GM23338 (cell line): ENCODE measurements around the gene EML4. TPM values are rescaled to one million over a fixed set of nuclear protein-coding genes. Genes with fewer than 3 reads are reported as not detected.

ENCODE experiments used
- ATAC-seq: fragments of 200-7000 bp; cut with Tn5 transposase; 3 replicates; pipeline ENCODE4 v1.9.1; 2020
- DNase-seq: peaks from one replicate; pipeline ENCODE4 v3.0.0-alpha.2; 2015; ENCODE audit warnings: low spot score
- H2AFZ ChIP-seq: fragments of 200-600 bp; sonication (generic); 2 replicates; pipeline ENCODE4 v1.8.0; 2016; ENCODE audit warnings: antibody characterized with exemption, mild to moderate bottlenecking, moderate library complexity
- H3F3A ChIP-seq: fragments of 200-600 bp; sonication (generic); replicated peaks from 2 replicates; pipeline ENCODE4 v1.8.0; 2017; ENCODE audit warnings: antibody characterized with exemption, mixed run types, low read depth
- H3K27ac ChIP-seq: fragments of 200-600 bp; sonication (generic); 2 replicates; pipeline ENCODE4 v1.6.1; 2016; ENCODE audit warnings: low read depth
- H3K27me3 ChIP-seq: fragments of 200-600 bp; sonication (generic); 2 replicates; pipeline ENCODE4 v1.8.0; 2016; ENCODE audit warnings: mild to moderate bottlenecking, mixed run types, moderate library complexity; ENCODE audit not compliant: insufficient read depth
- H3K36me3 ChIP-seq: fragments of 200-600 bp; sonication (generic); 2 replicates; pipeline ENCODE4 v1.8.0; 2016; ENCODE audit warnings: mild to moderate bottlenecking; ENCODE audit not compliant: insufficient read depth
- H3K4me1 ChIP-seq: fragments of 200-600 bp; sonication (generic); 2 replicates; pipeline ENCODE4 v1.8.0; 2016; ENCODE audit warnings: mild to moderate bottlenecking, moderate library complexity; ENCODE audit not compliant: insufficient read depth
- H3K4me2 ChIP-seq: fragments of 200-600 bp; sonication (generic); 2 replicates; pipeline ENCODE4 v1.7.1; 2017; ENCODE audit warnings: mixed run types
- H3K4me3 ChIP-seq: fragments of 200-600 bp; sonication (generic); 2 replicates; pipeline ENCODE4 v1.6.1; 2016; ENCODE audit warnings: mixed run types
- H3K79me2 ChIP-seq: fragments of 200-600 bp; sonication (generic); replicated peaks from 2 replicates; pipeline ENCODE4 v1.8.0; 2017; ENCODE audit warnings: mild to moderate bottlenecking; ENCODE audit not compliant: insufficient read depth
- H3K9me2 ChIP-seq: fragments of 200-600 bp; sonication (generic); 2 replicates; pipeline ENCODE4 v1.8.0; 2017; ENCODE audit not compliant: insufficient read depth
- H4K20me1 ChIP-seq: fragments of 200-600 bp; sonication (generic); replicated peaks from 2 replicates; pipeline ENCODE4 v1.8.0; 2017; ENCODE audit warnings: mild to moderate bottlenecking; ENCODE audit not compliant: insufficient read depth
- H3K27ac Mint-ChIP-seq: 2 replicates; pipeline ENCODE4 v1.8.0; 2020; ENCODE audit warnings: inconsistent platforms, mild to moderate bottlenecking, moderate library complexity, mixed read lengths
- H3K27me3 Mint-ChIP-seq: 3 replicates; pipeline ENCODE4 v1.8.0; 2022; ENCODE audit warnings: low read depth, mild to moderate bottlenecking, moderate library complexity, mixed read lengths, inconsistent platforms; ENCODE audit not compliant: insufficient read depth, poor library complexity
- H3K36me3 Mint-ChIP-seq: 3 replicates; pipeline ENCODE4 v1.8.0; 2021; ENCODE audit warnings: low read depth, mild to moderate bottlenecking, inconsistent platforms, moderate library complexity, mixed read lengths
- H3K4me1 Mint-ChIP-seq: 3 replicates; pipeline ENCODE4 v1.8.0; 2020; ENCODE audit warnings: mild to moderate bottlenecking, inconsistent platforms, mixed read lengths
- H3K4me3 Mint-ChIP-seq: 3 replicates; pipeline ENCODE4 v1.8.0; 2021; ENCODE audit warnings: moderate library complexity, mild to moderate bottlenecking, inconsistent platforms, mixed read lengths
- H3K9me3 Mint-ChIP-seq: 3 replicates; pipeline ENCODE4 v1.8.0; 2020; ENCODE audit warnings: moderate library complexity, mild to moderate bottlenecking, inconsistent platforms, mixed read lengths
- ETS1 ChIP-seq: IDR thresholded peaks from 2 replicates; pipeline ENCODE4 v1.6.1; 2016; ENCODE audit warnings: antibody characterized with exemption
- EZH2 ChIP-seq: fragments of 200-600 bp; sonication (generic); IDR thresholded peaks from one replicate; pipeline ENCODE4 v1.8.0; 2017; ENCODE audit warnings: antibody characterized with exemption, mild to moderate bottlenecking, low read depth; ENCODE audit not compliant: unreplicated experiment
- JUNB ChIP-seq: IDR thresholded peaks from one replicate; pipeline ENCODE4 v1.6.1; 2016; ENCODE audit warnings: antibody characterized with exemption; ENCODE audit not compliant: unreplicated experiment
- POLR2AphosphoS5 ChIP-seq: IDR thresholded peaks from 2 replicates; pipeline ENCODE4 v1.6.1; 2016; ENCODE audit warnings: antibody characterized with exemption, low read depth
- REST ChIP-seq: IDR thresholded peaks from one replicate; pipeline ENCODE4 v1.6.1; 2018; ENCODE audit warnings: antibody characterized with exemption; ENCODE audit not compliant: unreplicated experiment
- ZNF114 ChIP-seq: fragments of 250-450 bp; sonication (Bioruptor Pico); IDR thresholded peaks from 2 replicates; pipeline ENCODE4 v1.5.0; 2020; ENCODE audit warnings: mild to moderate bottlenecking, moderate library complexity
- ZNF331 ChIP-seq: fragments of 250-450 bp; sonication (Bioruptor Pico); IDR thresholded peaks from 2 replicates; pipeline ENCODE4 v1.5.0; 2020; ENCODE audit warnings: low read depth, mild to moderate bottlenecking, moderate library complexity
- polyA plus RNA-seq: library from polyadenylated mRNA; unstranded; fragments of >200 nt; fragmentation: Nextera tagmentation; extraction: Ambion mirVana; gene quantifications from 2 replicates; pipeline ENCODE4 v1.2.1, GENCODE V29; 2016
- total RNA-seq: library from RNA; depleted of rRNA; stranded (reverse); fragments of >200 nt; shearing (Covaris generic); gene quantifications from 2 replicates; pipeline ENCODE4 v1.2.3, GENCODE V29; 2014
- TF ChIP-seq, protein P1 (sequence below): fragments of 250-450 bp; sonication (Bioruptor Pico); IDR thresholded peaks from 2 replicates; pipeline ENCODE4 v1.5.0; 2020; ENCODE audit warnings: mild to moderate bottlenecking, moderate library complexity
- TF ChIP-seq, protein P2 (sequence below), 2 experiments: fragments of 200-600 bp in 1 of 2; sonication (generic) in 1 of 2; conservative IDR thresholded peaks; 2 replicates each; pipeline versions ENCODE4 v1.5.1 to v1.6.1; 2016 to 2017; ENCODE audit warnings: antibody characterized with exemption in 2 of 2, low read depth in 2 of 2, mild to moderate bottlenecking in 2 of 2, moderate library complexity in 1 of 2

The EML4 gene
- total and polyA plus RNA-seq, 2 experiments from 2014 or later, result 65.3 to 115 TPM

DNA sequence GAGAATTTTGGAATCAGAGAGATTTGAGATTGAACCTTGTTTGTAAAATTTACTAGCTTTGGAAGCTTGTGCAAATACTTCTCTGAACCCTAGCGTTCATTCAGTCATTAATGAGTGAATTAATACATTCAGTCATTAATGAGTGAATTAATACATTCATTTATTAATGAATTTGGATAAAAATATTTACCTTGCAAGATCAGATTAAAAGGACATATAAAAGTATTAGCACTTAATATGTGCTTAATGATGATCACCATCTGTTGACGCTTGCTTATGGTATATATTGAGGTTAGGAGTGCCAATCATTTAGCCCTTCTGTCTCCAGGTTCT, 26.9 kb downstream of the EML4 start:
- H3K27me3 Mint-ChIP-seq, result no peaks in the 10 kb centered on the region
- TF ChIP-seq, protein P1, sequence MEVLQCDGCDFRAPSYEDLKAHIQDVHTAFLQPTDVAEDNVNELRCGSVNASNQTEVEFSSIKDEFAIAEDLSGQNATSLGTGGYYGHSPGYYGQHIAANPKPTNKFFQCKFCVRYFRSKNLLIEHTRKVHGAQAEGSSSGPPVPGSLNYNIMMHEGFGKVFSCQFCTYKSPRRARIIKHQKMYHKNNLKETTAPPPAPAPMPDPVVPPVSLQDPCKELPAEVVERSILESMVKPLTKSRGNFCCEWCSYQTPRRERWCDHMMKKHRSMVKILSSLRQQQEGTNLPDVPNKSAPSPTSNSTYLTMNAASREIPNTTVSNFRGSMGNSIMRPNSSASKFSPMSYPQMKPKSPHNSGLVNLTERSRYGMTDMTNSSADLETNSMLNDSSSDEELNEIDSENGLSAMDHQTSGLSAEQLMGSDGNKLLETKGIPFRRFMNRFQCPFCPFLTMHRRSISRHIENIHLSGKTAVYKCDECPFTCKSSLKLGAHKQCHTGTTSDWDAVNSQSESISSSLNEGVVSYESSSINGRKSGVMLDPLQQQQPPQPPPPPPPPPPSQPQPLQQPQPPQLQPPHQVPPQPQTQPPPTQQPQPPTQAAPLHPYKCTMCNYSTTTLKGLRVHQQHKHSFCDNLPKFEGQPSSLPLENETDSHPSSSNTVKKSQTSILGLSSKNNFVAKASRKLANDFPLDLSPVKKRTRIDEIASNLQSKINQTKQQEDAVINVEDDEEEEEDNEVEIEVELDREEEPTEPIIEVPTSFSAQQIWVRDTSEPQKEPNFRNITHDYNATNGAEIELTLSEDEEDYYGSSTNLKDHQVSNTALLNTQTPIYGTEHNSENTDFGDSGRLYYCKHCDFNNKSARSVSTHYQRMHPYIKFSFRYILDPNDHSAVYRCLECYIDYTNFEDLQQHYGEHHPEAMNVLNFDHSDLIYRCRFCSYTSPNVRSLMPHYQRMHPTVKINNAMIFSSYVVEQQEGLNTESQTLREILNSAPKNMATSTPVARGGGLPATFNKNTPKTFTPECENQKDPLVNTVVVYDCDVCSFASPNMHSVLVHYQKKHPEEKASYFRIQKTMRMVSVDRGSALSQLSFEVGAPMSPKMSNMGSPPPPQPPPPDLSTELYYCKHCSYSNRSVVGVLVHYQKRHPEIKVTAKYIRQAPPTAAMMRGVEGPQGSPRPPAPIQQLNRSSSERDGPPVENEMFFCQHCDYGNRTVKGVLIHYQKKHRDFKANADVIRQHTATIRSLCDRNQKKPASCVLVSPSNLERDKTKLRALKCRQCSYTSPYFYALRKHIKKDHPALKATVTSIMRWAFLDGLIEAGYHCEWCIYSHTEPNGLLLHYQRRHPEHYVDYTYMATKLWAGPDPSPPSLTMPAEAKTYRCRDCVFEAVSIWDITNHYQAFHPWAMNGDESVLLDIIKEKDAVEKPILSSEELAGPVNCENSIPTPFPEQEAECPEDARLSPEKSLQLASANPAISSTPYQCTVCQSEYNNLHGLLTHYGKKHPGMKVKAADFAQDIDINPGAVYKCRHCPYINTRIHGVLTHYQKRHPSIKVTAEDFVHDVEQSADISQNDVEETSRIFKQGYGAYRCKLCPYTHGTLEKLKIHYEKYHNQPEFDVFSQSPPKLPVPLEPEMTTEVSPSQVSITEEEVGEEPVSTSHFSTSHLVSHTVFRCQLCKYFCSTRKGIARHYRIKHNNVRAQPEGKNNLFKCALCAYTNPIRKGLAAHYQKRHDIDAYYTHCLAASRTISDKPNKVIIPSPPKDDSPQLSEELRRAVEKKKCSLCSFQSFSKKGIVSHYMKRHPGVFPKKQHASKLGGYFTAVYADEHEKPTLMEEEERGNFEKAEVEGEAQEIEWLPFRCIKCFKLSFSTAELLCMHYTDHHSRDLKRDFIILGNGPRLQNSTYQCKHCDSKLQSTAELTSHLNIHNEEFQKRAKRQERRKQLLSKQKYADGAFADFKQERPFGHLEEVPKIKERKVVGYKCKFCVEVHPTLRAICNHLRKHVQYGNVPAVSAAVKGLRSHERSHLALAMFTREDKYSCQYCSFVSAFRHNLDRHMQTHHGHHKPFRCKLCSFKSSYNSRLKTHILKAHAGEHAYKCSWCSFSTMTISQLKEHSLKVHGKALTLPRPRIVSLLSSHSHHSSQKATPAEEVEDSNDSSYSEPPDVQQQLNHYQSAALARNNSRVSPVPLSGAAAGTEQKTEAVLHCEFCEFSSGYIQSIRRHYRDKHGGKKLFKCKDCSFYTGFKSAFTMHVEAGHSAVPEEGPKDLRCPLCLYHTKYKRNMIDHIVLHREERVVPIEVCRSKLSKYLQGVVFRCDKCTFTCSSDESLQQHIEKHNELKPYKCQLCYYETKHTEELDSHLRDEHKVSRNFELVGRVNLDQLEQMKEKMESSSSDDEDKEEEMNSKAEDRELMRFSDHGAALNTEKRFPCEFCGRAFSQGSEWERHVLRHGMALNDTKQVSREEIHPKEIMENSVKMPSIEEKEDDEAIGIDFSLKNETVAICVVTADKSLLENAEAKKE (CRISPR knock-in tag), result no peak
- TF ChIP-seq ZNF331 (CRISPR knock-in tag) (no peak), JUNB (no peak), REST (no peak), EZH2 (no peak), ETS1 (no peak), POLR2AphosphoS5 (no peak), ZNF114 (CRISPR knock-in tag) (no peak)
- TF ChIP-seq, protein P2, sequence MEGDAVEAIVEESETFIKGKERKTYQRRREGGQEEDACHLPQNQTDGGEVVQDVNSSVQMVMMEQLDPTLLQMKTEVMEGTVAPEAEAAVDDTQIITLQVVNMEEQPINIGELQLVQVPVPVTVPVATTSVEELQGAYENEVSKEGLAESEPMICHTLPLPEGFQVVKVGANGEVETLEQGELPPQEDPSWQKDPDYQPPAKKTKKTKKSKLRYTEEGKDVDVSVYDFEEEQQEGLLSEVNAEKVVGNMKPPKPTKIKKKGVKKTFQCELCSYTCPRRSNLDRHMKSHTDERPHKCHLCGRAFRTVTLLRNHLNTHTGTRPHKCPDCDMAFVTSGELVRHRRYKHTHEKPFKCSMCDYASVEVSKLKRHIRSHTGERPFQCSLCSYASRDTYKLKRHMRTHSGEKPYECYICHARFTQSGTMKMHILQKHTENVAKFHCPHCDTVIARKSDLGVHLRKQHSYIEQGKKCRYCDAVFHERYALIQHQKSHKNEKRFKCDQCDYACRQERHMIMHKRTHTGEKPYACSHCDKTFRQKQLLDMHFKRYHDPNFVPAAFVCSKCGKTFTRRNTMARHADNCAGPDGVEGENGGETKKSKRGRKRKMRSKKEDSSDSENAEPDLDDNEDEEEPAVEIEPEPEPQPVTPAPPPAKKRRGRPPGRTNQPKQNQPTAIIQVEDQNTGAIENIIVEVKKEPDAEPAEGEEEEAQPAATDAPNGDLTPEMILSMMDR (conservative IDR thresholded peaks at IDR 0.05; ENCODE audit: low read depth in 2 of 2), result no peak
- Histone ChIP-seq H4K20me1 (peaks cover 23% of the 10 kb centered on the region), H3K4me1 (peaks cover 13% of the 10 kb centered on the region; the same call in 1 of the 2 replicates), H3F3A (no peaks in the 10 kb centered on the region), H3K27ac (peak overlapping the region; percentile 56), H3K36me3 (no peaks in the 10 kb centered on the region), H3K9me2 (no peaks in the 10 kb centered on the region; the same call in 1 of the 2 replicates), H3K4me3 (no peak overlapping the region), H2AFZ (no peak overlapping the region), H3K79me2 (peaks cover 95% of the 10 kb centered on the region), H3K4me2 (0 out of 2 replicates have a peak overlapping the region, but pooled peaks have one; percentile 10), H3K27me3 (no peaks in the 10 kb centered on the region)
- DNase-seq, result no peak
- ATAC-seq, result no peak
- H3K9me3 Mint-ChIP-seq, result no peaks in the 10 kb centered on the region
- H3K36me3 Mint-ChIP-seq, result peaks cover 6% of the 10 kb centered on the region; the same call in 2 of the 3 replicates
- H3K4me1 Mint-ChIP-seq, result peaks cover 21% of the 10 kb centered on the region
- H3K4me3 Mint-ChIP-seq, result no peak overlapping the region
- H3K27ac Mint-ChIP-seq, result peak overlapping the region; percentile 87; the same call in 1 of the 2 replicates
